GM19467 (cell line): Measurements from ENCODE around the gene SLC26A3.

Experiments
- ATAC-seq: cut with Tn5 transposase; IDR thresholded peaks from one replicate; pipeline ENCODE4 v1.9.1; 2021; ENCODE audit warnings: mild to moderate bottlenecking, moderate library complexity; ENCODE audit not compliant: unreplicated experiment

Gene SLC26A3

DNA sequence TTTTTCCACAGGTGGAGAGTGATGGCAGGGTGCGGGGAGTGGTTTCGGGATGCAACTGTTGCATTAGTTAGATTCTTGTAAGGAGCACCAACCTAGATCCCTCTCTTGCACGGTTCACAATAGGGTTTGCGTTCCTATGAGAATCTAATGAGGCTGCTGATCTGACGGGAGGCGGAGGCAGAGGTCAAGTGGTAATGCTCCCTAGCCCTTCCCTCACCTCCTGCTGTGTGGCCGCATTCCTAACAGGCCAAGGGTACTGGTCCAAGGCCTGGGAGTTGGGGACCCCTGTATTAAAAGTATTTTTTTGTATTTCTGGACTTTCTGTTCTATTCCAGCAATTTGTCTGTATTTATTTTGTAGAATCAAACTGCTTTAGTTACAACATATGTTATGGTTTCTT is 51.9 kb downstream of the SLC26A3 start:
- ATAC-seq: no peak

DNA sequence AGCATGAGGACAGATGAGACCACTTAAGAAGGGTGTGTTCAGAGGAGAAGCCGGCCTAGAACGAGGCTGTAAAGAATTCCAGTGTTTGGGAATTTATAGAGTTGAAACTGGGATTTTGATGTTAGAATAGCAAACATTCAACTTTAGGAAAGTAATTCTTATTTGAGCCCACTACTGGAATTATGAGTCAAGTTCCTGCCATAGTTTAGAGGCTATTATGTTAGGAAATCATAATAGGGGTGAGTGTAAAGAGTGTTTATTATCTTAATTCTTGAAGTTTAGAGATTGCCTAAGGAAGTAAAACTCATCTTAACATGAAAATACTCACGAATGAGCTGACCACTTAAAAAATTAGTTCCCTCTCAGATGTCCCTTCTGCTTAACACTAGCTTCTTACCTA is 57.0 kb downstream of the SLC26A3 start:
- no peak for ATAC-seq

- ATAC-seq: peak; percentile 32
These were observed 58.7 kb downstream of the SLC26A3 start for GRCh38 chr7:107744345-107744750.

GRCh38 chr7:107743567-107744344 is 59.3 kb downstream of the SLC26A3 start, which contains the start of gene CBLL1:
TSS of gene CBLL1 (plus strand) at chr7:107744142. CDS start at chr7:107744164, 22 bp downstream.
- ATAC-seq: peak; percentile 91

DNA sequence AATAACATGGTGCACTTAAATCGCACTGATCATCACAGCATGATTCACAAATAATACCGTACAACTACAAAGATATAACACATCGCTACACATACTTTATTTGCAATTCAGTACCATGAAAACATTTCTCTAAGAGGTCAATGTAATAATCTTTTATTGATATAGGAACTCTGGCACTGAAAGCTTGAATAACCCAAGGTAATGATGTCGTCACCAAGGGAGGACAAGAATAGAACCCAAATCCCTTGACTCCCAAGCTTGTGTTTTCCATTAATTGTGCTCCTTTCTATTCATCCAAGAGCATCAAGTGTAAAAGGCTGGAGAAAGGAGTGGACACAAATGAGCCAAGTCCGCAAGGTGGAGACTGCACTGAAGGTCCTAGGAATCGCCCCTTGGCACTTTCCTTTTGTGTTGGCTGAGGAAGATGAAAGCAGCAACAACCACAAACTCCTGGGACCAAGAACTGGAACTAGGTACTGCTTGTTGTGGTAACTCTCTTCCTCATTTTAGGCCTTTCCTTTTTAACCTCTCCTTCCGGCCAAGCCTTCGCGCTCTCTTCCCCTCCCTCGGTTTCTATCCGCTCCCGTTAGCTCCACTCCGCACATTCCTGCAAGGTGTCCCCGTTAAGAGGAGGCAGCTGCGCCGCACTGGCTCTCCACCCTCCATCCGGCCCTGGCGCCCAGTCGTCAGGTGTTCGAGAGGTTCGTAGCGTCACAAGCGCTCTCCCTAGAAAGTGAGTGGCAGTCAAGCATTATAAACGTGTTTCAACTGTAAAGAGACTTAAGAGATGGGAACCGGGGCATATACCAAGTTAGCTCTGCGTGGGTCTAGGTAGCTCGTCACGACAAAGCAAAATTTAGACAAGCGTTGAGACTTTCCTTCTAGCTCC is 60.1 kb downstream of the SLC26A3 start:
- peak; percentile 37 for ATAC-seq

GRCh38 chr7:107728276-107728675 is 74.7 kb downstream of the SLC26A3 start:
- no peak for ATAC-seq

GRCh38 chr7:107726356-107727130 is 76.5 kb downstream of the SLC26A3 start:
- no peak for ATAC-seq

DNA sequence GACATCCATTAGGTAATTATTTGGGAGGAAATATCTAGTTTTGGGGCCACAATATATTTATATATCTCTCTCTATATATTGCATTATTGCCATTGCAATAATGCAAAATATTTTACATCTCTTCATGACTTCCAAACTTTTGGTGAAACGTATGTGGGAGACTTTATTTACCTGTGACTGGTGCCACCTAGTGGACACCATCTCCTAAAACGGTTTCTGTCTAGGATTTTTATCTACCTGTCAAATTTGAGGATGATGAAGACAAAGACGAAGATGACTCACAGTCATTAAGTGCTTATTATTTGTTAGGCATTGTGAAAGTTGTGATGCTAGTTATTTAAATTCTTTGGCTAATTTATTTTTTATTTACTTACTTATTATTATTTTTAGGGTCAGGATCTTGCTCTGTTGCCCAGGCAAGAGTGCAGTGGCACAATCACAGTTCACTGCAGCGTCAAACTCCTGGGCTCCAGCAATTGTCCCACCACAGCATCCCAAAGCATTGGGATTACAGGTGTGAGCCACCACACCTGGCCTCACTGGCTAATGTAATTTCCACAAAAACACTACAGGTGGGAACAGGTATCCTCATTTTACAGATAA is 77.8 kb downstream of the SLC26A3 start:
- ATAC-seq: no peak

- no peak for ATAC-seq
These were observed 79.8 kb downstream of the SLC26A3 start for GRCh38 chr7:107723255-107723654.

GRCh38 chr7:107721286-107721685 is 81.7 kb downstream of the SLC26A3 start:
- no peak for ATAC-seq

DNA sequence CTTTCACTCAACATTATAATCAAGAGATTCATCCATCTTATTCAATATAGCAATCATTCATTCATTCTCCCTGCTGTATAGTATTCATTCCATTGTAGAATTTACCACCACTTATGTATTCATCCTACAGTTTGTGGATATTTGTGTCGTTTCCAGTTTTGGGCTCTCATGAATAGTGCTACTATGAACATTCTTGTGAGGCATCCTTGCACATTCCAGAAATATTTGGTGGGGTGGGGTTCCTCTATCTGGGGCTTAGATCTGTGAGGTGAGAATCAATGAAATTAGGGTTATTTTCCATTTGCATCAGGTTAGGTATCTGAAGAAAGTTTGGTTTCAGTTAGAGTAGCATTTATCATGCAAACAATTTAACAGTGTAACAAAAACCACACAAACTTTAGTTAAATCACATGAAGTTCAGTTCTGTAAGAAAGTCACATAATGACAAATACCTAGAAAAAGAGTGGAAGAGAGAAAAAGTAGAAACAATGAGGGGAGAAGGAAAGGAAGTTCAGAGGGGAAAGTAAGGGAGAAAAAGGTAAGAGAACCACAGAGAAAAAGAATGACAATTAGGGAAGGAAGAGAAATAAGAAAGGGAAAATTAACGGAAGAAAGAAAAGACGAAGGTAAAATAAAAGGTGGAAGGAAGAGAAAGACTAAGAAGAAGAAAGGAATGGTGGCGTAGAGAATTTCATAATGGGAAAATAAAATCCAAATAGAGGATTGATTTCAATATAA is 84.4 kb downstream of the SLC26A3 start:
- ATAC-seq: no peak

DNA sequence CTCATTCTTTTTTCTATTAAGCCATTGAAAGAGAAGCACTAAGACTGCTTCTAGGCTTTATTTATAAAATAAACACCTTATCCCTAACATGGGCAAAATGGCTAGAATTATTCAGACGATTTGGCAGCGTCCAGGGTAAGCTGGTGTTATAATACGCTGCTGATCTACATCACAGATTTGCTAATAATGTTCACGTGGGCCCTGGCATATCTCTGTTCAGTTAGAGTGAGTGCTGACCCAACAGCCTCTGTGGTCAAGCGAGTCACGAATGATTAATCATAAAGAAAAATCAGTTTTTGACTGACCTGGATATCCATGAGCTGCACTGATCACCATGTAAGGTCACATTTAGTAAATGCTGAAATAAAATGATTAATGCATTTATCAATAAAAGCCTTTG is 87.5 kb downstream of the SLC26A3 start:
- ATAC-seq: no peak
